ENCODE measurements around the gene CMBL.
"Not testable (repeated sequence)": the region's sequence is repeated elsewhere in the genome, so short reads cannot be mapped to it uniquely, and the experiment has no call there.

Gene CMBL

DNA sequence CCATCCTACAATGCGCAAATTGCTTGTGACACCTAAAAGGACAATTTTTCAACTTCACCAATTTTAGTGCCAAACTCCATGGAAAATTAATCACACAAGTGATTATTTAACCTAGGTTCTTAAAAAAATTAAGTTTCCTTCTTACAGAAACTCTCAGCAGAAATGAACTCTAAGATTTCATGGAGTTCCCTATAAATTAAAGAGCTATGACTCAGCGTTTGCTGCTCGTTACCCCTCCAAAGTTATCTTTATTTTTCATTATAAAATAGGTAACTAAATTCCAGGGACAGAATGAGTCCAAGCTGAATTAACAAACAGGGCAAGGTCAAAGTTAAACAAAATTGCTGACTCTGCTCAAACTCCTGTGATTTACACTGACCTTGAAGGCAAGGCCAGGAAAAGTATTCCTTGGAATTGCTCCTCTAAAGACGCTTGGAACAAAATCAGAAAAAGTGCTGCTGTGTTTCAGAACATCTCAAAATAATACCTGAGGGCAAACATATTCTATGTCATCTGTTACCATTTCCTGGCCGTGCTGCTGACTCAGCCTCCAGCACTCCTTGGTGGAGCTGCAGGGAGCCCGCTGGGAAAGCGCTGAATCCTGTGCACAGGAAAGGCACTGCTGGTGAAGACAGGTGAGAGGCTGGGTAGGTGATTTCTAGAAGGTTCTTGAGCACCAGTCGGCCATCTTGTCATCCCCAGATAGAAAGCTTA lies 2.5 kb upstream of the CMBL start:
- no peak for DNase-seq

DNA sequence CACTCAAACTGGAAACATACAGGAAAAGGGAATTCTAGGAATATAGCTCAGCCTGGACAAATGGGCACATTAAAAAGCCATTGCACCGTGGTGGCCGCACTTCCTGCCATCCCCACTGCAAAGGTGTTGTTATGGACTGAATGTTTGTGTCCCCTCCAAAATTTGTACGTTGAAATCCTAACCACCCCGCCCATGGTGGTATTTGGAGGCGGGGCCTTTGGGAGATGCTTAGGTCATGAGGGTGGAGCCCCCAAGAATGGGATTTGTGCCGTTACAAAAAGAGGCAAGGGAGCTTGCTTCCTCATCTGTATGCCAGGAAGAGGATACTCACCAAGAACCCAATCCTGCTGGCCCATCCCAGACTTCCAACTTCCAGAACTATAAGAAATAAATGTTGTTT lies 1.1 kb upstream of the CMBL start:
- no peak for DNase-seq

DNA sequence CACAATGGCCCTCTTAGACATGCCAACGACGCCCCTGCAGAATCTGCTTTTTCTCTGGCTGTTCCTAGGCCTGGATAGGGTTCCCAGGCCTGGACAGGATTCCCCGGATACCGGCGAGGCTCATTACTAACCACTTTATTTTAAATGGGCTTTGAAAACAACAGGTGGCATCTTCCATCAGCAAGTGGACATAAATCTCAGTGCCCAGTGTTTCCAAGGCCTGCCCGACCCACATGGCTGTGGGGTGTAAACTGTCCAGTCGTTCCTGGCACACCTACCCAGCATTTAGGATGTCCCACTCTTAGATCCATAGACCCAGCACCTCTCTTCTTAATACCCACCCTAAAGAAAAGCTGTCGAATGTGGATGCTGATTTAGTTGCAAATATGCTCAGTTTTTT lies 896 bp downstream of the CMBL start:
- DNase-seq = peak; percentile 65

DNA sequence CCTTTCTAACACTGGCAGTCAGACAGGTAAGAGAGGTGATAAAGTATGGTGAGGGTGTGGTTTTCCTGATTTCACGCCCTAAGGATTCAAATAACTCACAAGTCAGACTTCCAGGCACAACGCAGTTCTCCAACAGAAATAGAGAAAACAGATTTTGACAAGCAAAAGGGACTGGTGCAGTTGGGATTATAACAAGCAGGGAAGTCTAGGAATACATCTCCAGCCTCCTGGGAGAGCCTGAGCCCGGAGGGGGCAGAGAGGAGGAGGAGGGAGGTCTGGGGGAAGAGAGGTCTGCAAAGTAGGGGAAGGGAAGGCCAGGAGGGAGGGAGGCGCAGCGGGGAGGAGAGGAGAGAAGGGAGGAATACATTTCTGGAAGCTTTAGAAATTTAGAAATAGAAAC lies 1.6 kb downstream of the CMBL start:
- no peak for DNase-seq

DNA sequence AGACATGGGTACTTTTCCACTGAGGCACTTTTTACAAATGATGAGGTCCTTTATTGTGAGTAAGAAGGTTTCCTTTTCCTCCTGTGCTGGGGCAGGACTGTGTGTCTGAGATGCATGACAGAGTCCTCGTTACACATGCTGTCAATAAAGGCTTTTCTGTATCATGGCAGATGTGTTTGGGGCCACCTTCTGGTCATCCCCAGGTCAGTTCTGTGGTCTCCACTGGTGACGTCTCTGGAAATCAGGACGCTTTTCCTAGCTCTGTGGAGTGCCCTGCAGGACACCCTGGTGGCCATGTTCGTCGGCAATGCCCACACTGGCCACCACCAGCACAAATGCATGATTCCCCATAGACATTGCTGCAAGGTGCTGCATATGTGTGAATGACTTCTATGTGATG lies 2.8 kb downstream of the CMBL start:
- no peak for DNase-seq

DNA sequence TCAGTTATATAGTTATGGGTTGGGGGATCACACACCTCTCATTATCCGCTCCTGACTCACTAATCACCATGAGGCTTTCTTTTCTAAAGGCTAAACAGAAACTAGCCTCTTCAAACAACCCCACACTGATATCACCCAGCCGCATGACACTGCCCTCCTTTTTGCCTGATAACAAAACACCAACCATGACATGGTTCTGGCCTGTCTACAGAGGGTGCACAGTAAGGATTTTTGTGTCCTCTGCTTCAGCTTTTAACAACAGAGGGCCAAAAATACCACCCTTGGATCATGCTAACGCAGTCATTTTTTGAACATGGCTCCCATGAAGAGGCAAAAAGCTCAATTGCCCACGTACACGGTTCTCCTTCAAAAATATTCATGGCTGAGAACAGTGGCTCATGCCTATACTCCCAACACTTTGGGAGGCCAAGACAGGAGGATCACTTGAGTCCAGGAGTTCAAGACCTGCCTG lies 4.0 kb downstream of the CMBL start:
- no peak for DNase-seq

DNA sequence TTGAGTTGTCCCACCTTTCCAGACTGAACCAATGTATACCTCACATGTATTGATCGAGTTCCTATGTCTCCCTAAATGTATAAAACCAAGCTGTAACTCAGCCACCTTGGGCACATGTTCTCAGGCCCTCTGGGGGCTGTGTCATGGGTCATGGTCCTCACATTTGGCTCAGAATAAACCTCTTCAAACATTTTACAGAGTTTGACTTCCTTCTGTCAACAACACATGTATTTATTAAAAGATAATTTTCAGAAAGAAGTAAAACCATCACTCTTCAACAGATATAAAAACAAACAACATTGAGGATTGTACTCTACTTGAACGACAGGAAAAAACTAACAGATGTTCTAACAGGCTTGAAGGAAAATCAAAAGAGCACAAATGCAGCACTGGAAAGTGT lies 4.5 kb downstream of the CMBL start:
- no peak for DNase-seq

DNA sequence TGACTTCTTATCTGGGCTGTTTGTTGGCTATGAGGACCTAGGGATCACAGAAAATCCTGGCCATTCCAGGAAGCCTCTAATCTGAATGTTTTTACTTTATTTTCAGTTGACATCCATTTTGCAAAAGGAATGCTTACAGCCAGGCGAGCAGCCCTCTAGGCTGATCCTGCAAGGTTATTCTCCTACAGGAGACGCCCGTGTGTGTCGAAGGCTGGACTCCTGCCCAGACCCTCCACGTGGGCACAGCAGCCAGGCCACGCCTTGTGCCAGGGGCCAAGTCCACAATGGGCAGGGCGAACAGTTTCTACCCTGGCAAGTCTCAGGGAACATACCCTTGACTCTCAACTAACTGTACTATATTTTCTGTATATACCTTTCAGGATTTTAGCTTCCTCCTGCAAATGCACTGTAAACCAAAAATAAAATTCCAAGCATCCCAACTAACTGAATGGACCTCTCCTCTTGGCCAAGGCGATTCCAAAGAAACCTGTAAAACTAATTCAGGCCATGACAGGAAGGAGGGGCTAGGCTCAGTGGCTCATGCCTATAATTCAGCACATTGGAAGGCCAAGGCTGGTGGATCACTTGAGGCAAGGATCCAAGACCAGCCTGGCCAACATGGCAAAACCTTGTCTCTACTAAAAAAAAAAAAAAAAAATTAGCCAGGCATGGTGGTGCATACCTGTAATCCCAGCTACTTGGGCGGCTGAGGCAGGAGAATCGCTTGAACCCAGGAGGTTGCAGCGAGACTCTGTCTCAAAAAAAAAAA lies 5.7 kb downstream of the CMBL start:
- DNase-seq = peak; percentile 55

DNA sequence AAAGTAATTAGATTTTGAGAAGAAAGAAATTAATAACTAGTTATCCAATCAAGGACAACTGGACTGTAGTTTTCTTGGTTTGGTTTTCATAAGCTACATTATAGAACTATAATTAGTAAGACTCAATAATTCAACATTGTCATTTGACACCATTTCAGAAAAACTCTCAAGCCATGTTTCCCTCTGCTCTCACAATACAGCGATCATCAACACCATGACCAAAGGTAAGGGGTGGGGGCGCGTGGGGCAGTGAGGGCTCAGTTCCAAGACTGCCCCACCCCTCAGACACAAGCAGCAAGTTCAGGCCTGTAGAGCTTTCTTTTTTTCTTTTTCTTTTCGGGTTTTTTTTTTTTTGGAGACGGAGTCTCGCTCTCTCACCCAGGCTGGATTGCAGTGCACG lies 6.4 kb downstream of the CMBL start:
- DNase-seq = peak; percentile 63

DNA sequence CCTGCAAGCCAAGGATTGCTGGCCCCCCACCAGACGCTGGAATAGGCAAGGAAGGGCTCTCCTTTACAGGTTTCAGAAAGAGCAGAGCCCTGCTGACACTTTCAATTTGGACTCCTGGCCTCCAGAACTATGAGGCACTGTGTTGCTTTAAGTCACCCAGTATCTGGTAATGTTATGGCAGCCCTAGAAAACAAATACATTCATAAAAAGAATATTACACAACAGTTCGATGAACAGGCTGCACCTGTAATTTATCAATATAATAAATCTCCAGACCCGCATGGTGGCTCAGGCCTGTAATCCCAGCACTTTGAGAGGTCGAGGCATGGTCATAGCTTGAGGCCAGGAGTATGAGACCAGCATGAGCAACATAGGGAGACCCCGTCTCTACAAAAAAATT lies 7.5 kb downstream of the CMBL start:
- DNase-seq = no peak

DNA sequence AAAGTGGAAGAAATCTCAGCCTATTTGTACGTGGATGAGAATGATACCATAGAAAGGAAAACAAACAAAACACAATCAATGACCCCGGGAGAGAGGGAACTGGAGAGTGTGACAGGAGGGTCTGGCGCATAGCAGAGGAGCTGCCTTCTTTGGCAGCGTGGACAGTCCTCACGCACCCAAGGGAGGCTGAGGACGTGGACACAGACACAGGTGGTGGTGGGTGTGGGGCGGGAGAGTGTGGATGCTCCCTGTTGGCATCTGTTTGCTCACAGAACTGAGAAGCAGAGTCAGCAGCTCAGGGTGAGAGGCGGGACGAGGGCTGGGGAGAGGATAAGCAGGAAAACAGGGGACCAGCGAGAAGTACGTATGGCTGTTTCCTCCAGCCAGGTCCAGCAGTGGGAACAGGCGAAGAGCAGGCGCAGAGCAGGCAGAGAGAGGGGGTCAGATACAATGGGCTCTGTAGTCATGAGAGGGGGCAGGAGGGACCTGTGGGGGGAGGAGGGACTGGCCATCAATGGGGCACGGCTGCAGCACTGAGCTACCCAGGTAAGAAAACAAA lies 10.0 kb downstream of the CMBL start:
- DNase-seq = no peak

DNA sequence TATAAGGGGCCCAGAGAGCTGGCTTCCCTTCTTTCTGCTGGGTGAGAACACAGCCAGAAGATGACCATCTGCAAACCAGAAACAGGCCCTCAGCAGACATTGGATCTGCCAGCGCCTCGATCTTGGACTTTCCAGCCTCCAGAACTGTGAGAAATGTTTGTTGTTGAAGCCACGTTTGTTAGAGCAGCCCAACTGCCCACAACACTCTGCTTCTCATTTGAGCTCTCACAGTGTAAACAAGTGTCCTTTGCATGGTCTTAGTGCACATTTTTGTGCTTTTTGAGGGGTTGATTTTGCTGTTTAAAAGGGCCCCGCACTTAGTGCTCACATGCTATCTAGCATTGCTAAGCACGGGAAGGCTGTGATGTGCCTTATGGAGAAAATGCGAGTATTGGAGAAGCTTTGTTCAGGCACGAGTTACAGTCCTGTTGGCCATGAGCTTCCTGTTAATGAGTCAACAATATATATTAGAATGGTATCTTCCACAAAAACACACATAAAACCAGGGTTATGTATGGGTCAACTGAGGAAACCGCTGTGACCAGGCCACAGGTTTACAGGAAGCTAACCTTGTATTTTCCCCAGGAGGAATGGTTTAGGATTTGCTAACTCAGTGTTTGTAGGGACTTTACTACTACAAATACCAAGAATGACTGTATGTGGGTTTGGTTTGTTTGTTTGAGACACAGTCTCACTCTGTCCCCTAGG lies 11.9 kb downstream of the CMBL start:
- no peak for DNase-seq

DNA sequence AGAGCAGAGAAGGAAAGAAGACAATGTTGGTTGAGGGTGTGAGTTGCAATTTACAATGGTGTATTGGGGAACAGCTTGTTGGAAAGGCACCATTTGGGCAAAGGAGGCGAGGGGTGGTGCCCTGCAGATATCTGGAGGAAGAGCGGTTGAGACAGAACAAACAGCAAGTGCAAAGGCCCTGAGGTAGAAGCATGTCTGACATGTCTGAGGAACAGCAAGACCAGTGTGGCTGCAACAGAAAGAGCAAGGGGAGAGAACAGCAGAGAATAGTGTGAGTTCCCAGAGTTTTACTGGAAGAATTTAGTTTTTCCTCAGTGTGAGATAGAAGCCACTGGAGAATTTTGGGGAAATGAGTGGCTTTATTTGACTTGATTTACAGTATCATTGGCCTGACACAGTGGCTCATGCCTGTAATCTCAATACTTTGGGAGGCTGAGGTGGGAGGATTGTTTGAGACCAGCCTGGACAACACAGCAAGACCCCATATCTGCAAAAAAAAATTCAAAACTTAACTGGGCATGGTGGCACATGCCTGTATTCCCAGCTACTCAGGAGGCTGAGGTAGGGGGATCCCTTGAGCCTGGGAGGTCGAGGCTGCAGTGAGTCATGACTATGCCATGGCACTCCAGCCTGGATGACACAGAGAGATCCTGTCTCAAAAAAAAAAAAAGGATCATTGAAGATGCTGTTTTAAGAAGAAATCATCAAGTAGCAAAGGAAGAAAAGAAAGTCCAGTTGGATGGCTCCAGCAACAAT lies 13.6 kb downstream of the CMBL start:
- DNase-seq = no peak

DNA sequence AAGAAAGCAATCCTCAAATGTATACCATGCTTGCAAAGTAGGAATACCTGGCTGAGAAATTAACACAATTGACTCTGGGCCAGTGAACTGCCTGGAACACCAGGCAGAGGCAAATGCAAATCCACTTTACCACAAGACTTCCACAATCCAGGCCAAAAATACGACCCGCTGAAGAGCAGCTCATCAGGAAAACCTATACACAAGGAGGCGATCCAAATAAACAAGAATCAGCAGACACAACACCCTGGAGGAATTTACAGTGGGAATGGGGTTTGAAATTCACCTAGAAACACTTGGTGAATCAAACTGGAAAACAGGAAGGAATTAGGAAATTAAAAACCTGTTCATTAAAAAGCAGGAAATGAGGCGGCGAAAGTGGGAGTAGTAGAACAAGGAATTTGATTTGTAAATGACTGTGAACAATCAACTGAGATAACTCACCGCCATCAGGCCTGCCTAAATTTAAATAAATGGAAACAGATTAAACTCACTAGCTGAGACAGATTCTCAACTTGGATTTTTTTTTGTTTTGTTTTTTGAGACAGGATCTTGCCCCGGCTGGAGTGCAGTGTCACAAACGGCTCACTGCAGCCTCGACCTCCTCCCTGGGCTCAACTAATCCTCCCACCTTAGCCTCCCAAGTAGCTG lies 15.9 kb downstream of the CMBL start:
- DNase-seq = no peak

DNA sequence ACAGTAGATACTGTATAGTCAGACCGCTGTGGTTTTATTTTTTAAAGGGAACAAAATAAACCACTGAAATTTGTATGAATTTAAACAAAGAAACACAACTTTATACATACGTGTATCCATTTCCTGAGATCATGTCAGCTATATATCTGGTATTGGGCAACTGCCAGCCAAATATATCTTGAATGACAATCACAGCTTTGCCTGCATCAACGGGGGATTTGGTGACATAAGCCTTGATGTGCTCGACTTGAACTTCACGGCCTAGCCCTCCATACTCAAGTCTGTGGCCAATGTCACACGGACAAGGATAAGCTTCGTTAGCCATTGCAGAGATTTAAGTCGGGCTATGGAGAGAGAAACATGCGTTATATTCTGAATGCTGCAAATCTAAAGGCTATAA lies 17.3 kb downstream of the CMBL start:
- no peak for DNase-seq

DNA sequence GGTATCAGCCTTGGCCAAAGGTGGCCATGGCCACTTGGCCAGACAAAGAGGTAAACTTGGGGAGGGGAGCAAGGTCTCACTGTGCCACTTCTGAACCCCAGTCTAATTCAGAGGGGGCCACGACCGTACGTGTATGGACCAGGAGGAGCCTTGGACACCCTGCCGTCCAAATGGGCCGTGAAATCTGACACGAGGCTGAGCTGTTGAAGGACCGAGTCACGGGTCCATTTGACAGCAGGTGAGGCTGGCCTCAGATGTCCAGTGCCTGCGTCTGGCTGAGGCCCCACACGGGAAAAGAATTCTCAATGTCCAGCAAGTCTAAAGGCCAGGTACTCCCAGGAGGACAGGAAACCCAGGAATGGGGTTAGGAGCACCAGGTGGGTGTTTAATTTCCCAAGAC lies 17.7 kb downstream of the CMBL start:
- no peak for DNase-seq

DNA sequence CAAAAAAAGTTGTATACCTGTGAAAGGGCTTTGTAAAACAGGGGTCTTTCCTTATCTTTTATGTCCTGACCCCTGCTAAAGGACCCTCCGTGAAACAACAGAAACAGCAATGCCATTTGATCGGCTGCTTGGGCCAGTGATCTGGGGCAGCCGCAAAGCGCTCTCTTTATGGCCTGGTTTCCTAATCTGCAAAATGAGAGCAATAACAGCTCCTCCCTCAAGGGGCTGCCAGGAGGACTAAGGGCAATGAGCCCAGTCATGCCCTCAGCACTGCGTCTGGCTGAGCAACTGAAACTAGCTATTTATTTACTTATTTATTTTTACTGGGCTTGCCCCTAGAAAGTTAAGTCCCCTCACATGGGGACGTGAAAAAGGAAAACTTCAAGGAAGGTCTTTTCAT lies 18.3 kb downstream of the CMBL start:
- peak; percentile 51 for DNase-seq

DNA sequence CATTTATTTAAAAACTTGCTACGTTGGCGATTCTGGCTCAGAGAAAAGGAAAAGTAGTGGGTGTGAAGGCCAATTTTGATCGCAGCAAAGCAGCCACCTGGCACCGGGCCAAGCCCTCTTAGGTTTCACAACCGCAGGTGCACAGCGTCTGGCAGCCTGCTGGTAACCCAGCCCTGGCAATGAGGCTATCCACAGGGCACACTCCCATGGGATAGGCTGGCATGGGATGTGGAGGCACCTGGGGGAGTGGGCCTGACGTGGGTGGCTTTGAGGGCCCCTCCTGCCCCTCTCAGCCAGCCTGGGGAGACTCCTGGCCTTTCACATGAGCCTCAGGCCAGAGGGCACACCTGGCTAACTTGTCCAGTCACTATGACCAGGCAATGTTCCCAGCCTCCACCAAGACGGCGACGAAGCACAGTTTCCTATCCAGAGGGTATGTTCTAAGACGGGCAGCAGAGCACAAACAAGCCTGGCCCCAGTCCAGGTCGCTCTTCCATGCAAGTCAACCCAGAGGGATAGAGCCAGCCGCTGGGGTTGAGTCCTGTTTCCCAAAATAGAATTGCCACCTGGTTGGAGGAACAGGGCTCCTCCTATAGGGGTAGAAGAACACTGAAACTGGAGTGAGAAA lies 19.0 kb downstream of the CMBL start:
- DNase-seq = peak; percentile 96

DNA sequence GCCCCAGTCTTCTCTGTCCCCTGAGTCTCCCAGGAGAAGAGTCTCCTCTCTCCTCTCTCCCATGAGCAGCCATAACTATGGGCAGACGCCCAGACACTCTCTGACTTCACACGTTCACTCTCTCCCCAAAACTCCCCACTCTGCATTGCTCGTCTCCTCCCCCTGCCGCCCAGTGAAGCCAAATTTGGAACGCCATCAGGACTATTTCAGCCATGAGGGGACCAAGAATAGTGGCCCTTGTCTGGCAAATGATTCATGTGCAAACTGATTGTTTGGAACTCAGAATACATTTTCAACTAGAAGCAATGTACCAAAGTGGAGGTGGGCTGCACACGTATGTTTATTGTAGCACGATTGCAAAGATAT lies 20.9 kb downstream of the CMBL start:
- DNase-seq = no peak

DNA sequence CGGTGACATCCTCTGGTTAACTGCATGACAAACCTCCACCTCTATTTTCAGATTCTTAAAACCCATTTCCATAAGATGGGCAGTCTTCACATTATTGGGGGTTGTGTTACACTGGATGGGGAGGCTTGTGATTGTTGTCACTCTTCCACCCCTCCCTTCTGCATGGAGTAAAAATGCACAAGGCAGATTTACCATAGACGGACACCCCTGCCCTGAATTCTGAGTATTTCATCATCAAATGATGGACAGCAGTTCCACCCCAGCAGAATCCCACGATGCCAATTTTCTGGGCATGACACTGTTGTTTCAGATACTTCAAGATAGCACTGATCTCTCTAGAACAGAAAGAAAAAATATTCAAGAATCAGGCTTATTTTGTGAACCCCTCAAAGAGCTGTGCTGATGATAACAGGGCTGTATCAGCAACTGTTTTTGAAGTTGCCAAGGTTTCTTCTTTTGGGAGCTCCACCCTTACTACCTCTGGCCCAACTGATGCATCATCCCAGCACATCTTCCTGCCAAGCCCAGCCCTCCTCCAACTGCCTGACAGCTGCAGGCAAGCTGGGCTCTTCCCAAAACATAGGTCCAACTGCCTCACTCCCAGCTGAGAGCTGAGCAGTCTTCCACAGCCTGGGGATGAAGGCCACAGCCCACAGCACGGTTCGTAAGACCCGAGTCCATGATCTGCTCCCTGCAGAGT lies 21.4 kb downstream of the CMBL start:
- DNase-seq = no peak

DNA sequence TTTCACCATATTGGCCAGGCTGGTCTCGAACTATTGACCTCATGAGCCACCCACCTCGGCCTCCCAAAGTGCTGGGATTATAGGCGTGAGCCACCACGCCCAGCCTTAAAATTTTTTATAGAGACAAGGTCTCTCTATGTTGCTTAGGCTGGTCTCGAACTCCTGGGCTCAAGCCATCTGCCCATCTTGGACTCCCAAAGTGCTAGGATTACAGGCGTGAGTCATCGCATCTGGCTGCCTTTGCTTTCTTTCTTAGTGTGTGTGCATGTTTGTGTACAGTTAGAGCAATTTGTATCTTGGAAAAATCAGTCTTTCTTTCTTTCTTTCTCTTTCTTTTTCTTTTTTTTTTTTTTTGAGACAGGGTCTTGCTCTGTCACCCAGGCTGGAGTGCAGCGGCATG lies 22.3 kb downstream of the CMBL start:
- not testable (repeated sequence) for DNase-seq
